H1 (cell line): Measurements from ENCODE around the gene SPSB1. TPM values are rescaled to one million over a fixed set of nuclear protein-coding genes. Genes with fewer than 3 reads are reported as not detected.

Source experiments
- CTCF ChIA-PET: fragments of 300-600 bp; sonication (Branson Sonifier 250); formaldehyde crosslinking; loops from one replicate; lab custom pipeline; 2021; ENCODE audit not compliant: partially characterized antibody; lab: Charles Lee
- POLR2A ChIA-PET: fragments of 300-600 bp; sonication (Branson Sonifier 250); formaldehyde crosslinking; loops from one replicate; lab custom pipeline; 2021; ENCODE audit warnings: inconsistent platforms; ENCODE audit not compliant: partially characterized antibody; lab: Charles Lee
- DNase-seq, 2 experiments: peaks; one replicate each; pipeline versions ENCODE4 v3.0.0 to v3.0.0-alpha.2; 2010 to 2022; ENCODE audit warnings: low spot score in 2 of 2, low read depth in 1 of 2, mixed read lengths in 1 of 2
- FAIRE-seq: peaks from 2 replicates; lab custom pipeline; 2011; peaks lifted over from hg19 to GRCh38; lab: Jason Lieb, UNC
- H2AFZ ChIP-seq: 2 replicates; pipeline ENCODE4 v1.8.1; 2012; ENCODE audit warnings: low read length, inconsistent platforms
- H2AK5ac ChIP-seq: 2 replicates; pipeline ENCODE4 v1.6.1; 2013; ENCODE audit warnings: low read depth, low read length
- H2BK120ac ChIP-seq: replicated peaks from 2 replicates; pipeline ENCODE3; 2013; ENCODE audit warnings: low read depth, low read length, inconsistent platforms
- H2BK12ac ChIP-seq: 2 replicates; pipeline ENCODE4 v1.6.1; 2013; ENCODE audit warnings: low read depth, low read length
- H2BK15ac ChIP-seq: 2 replicates; pipeline ENCODE4 v1.6.1; 2013; ENCODE audit warnings: low read length
- H2BK20ac ChIP-seq: 2 replicates; pipeline ENCODE4 v1.6.1; 2013; ENCODE audit warnings: low read length
- H2BK5ac ChIP-seq: 2 replicates; pipeline ENCODE4 v1.6.1; 2013; ENCODE audit warnings: low read depth, low read length
- H3K14ac ChIP-seq: 2 replicates; pipeline ENCODE4 v1.6.1; 2013; ENCODE audit warnings: inconsistent platforms; ENCODE audit not compliant: insufficient read length
- H3K18ac ChIP-seq: 2 replicates; pipeline ENCODE4 v1.6.1; 2013; ENCODE audit warnings: low read length; ENCODE audit errors: extremely low read depth
- H3K23ac ChIP-seq: 2 replicates; pipeline ENCODE4 v1.6.1; 2013; ENCODE audit warnings: inconsistent platforms; ENCODE audit not compliant: insufficient read length
- H3K23me2 ChIP-seq: 2 replicates; pipeline ENCODE4 v1.6.1; 2013; ENCODE audit warnings: low read depth, low read length
- H3K27ac ChIP-seq: 2 replicates; pipeline ENCODE4 v1.6.1; 2011; ENCODE audit warnings: low read depth, low read length, inconsistent platforms
- H3K27me3 ChIP-seq, 4 experiments: replicated peaks in 1 of 4; 1 replicate in 1 of 4; 2 replicates in 3 of 4; pipeline versions ENCODE4 v1.6.1 to v1.8.1; 2011 to 2013; ENCODE audit warnings: low read length in 3 of 4, mild to moderate bottlenecking in 3 of 4, inconsistent platforms in 2 of 4, mixed read lengths in 2 of 4, moderate library complexity in 1 of 4; ENCODE audit not compliant: control insufficient read depth in 3 of 4, insufficient read depth in 3 of 4; ENCODE audit errors: extremely low read depth in 1 of 4
- H3K36me3 ChIP-seq, 4 experiments: 2 replicates each; pipeline versions ENCODE4 v1.6.1 to v1.8.1; 2011 to 2013; ENCODE audit warnings: mild to moderate bottlenecking in 4 of 4, low read length in 3 of 4, moderate library complexity in 2 of 4, control low read depth in 1 of 4, inconsistent platforms in 1 of 4; ENCODE audit not compliant: insufficient read depth in 4 of 4, control insufficient read depth in 2 of 4
- H3K4ac ChIP-seq: replicated peaks from 2 replicates; pipeline ENCODE3; 2013; ENCODE audit warnings: low read length, low read depth, mixed read lengths, inconsistent platforms; ENCODE audit not compliant: insufficient read length
- H3K4me1 ChIP-seq, 4 experiments: replicated peaks in 1 of 4; 1 replicate in 1 of 4; 2 replicates in 3 of 4; pipeline versions ENCODE4 v1.6.1 to v1.8.1; 2011 to 2013; ENCODE audit warnings: low read length in 3 of 4, inconsistent platforms in 2 of 4, mixed read lengths in 1 of 4; ENCODE audit not compliant: insufficient read depth in 4 of 4, control insufficient read depth in 3 of 4
- H3K4me2 ChIP-seq, 2 experiments: 2 replicates each; pipeline versions ENCODE4 v1.6.1 to v1.8.1; 2011 to 2013; ENCODE audit warnings: low read depth in 2 of 2, low read length in 2 of 2, control low read depth in 1 of 2, inconsistent platforms in 1 of 2, mild to moderate bottlenecking in 1 of 2; ENCODE audit not compliant: insufficient read depth in 1 of 2
- H3K4me3 ChIP-seq, 4 experiments: fragments of 200-600, 300-600 bp in 1 of 4; sonication (generic), shearing (Covaris generic), sonication (Bioruptor Twin) in 1 of 4; 2 replicates each; pipeline versions ENCODE4 v1.5.1 to v1.8.1; 2011 to 2016; ENCODE audit warnings: low read length in 4 of 4, low read depth in 3 of 4, control low read depth in 2 of 4, inconsistent platforms in 2 of 4, mild to moderate bottlenecking in 2 of 4, mixed read lengths in 1 of 4, moderate library complexity in 1 of 4; ENCODE audit not compliant: insufficient read depth in 2 of 4; ENCODE audit errors: extremely low read depth in 1 of 4
- H3K56ac ChIP-seq: replicated peaks from 2 replicates; pipeline ENCODE3; 2013; ENCODE audit warnings: low read depth, mild to moderate bottlenecking, mixed read lengths, low read length, inconsistent platforms; ENCODE audit not compliant: insufficient read length
- H3K79me1 ChIP-seq: 2 replicates; pipeline ENCODE4 v1.6.1; 2013; ENCODE audit warnings: low read depth, low read length, control low read depth
- H3K79me2 ChIP-seq, 2 experiments: 2 replicates each; pipeline versions ENCODE4 v1.6.1 to v1.8.1; 2012 to 2013; ENCODE audit warnings: low read length in 2 of 2, mild to moderate bottlenecking in 2 of 2, inconsistent platforms in 1 of 2; ENCODE audit not compliant: insufficient read depth in 2 of 2, control insufficient read depth in 1 of 2
- H3K9ac ChIP-seq, 4 experiments: replicated peaks in 1 of 4; 1 replicate in 1 of 4; 2 replicates in 3 of 4; pipeline versions ENCODE4 v1.6.1 to v1.8.1; 2011 to 2013; ENCODE audit warnings: low read depth in 3 of 4, low read length in 3 of 4, control low read depth in 2 of 4, mild to moderate bottlenecking in 2 of 4, moderate library complexity in 2 of 4, inconsistent platforms in 1 of 4; ENCODE audit errors: extremely low read depth in 1 of 4
- H3K9me3 ChIP-seq, 2 experiments: 2 replicates each; pipeline versions ENCODE4 v1.6.1 to v1.8.1; 2012 to 2013; ENCODE audit warnings: mild to moderate bottlenecking in 2 of 2, moderate library complexity in 2 of 2, control low read depth in 1 of 2, inconsistent platforms in 1 of 2, low read depth in 1 of 2, low read length in 1 of 2, mixed read lengths in 1 of 2; ENCODE audit not compliant: insufficient read depth in 2 of 2
- H4K20me1 ChIP-seq, 2 experiments: replicated peaks in 1 of 2; 2 replicates each; pipeline versions ENCODE3 to v1.8.1; 2011 to 2013; ENCODE audit warnings: inconsistent platforms in 2 of 2, low read length in 2 of 2, mild to moderate bottlenecking in 1 of 2; ENCODE audit not compliant: insufficient read depth in 2 of 2, control insufficient read depth in 1 of 2
- H4K5ac ChIP-seq: 2 replicates; pipeline ENCODE4 v1.6.1; 2013; ENCODE audit warnings: low read length, low read depth, mixed read lengths, inconsistent platforms; ENCODE audit not compliant: insufficient read length
- H4K8ac ChIP-seq: 2 replicates; pipeline ENCODE4 v1.8.0; 2013; ENCODE audit warnings: mild to moderate bottlenecking, moderate library complexity, low read length, inconsistent platforms; ENCODE audit not compliant: insufficient read depth; ENCODE audit errors: extremely low read depth
- H4K91ac ChIP-seq: replicated peaks from 2 replicates; pipeline ENCODE3; 2013; ENCODE audit warnings: low read length, mixed read lengths, inconsistent platforms; ENCODE audit not compliant: insufficient read length
- BACH1 ChIP-seq: IDR thresholded peaks from 2 replicates; pipeline ENCODE4 v1.6.1; 2012; ENCODE audit warnings: low read length, improper control_type of control experiment
- HDAC2 ChIP-seq, 2 experiments: fragments of 300-600 bp in 1 of 2; sonication (generic) in 1 of 2; IDR thresholded peaks; 2 replicates each; pipeline ENCODE4 v1.6.1; 2011 to 2012; ENCODE audit warnings: low read depth in 2 of 2, low read length in 2 of 2, mild to moderate bottlenecking in 2 of 2, moderate library complexity in 2 of 2, borderline replicate concordance in 1 of 2, inconsistent platforms in 1 of 2
- JUN ChIP-seq: IDR thresholded peaks from 2 replicates; pipeline ENCODE4 v1.6.1; 2011; ENCODE audit warnings: low read depth, mild to moderate bottlenecking, improper control_type of control experiment, low read length
- JUND ChIP-seq: IDR thresholded peaks from 2 replicates; pipeline ENCODE4 v1.6.1; 2011; ENCODE audit warnings: mild to moderate bottlenecking, improper control_type of control experiment, low read length
- NANOG ChIP-seq: IDR thresholded peaks from 2 replicates; pipeline ENCODE4 v1.6.1; 2011; ENCODE audit warnings: low read length, low read depth, mild to moderate bottlenecking, inconsistent platforms; ENCODE audit not compliant: insufficient read depth, poor library complexity, severe bottlenecking
- NRF1 ChIP-seq: IDR thresholded peaks from 2 replicates; pipeline ENCODE4 v1.6.1; 2011; ENCODE audit warnings: mild to moderate bottlenecking, low read depth, low read length, improper control_type of control experiment
- POU5F1 ChIP-seq: IDR thresholded peaks from 2 replicates; pipeline ENCODE4 v1.6.1; 2011; ENCODE audit warnings: low read depth, mild to moderate bottlenecking, low read length, moderate library complexity
- RXRA ChIP-seq: IDR thresholded peaks from 2 replicates; pipeline ENCODE4 v1.6.1; 2011; ENCODE audit warnings: low read depth, mild to moderate bottlenecking, low read length, moderate library complexity; ENCODE audit not compliant: insufficient read depth
- SP1 ChIP-seq: IDR thresholded peaks from 2 replicates; pipeline ENCODE4 v1.6.1; 2011; ENCODE audit warnings: low read depth, low read length
- TAF1 ChIP-seq: IDR thresholded peaks from 2 replicates; pipeline ENCODE4 v1.6.1; 2011; ENCODE audit warnings: mild to moderate bottlenecking, low read depth, low read length
- TCF12 ChIP-seq: IDR thresholded peaks from 2 replicates; pipeline ENCODE4 v1.6.1; 2011; ENCODE audit warnings: low read depth, mild to moderate bottlenecking, low read length
- YY1 ChIP-seq: IDR thresholded peaks from 2 replicates; pipeline ENCODE4 v1.6.1; 2011; ENCODE audit warnings: low read depth, mild to moderate bottlenecking, low read length
- WGBS, 2 experiments: shearing (Covaris generic) in 1 of 2; methylation state at CpG; one replicate each; pipeline versions ENCODE4 v1.1.6 to v1.1.7; 2013 to 2015; ENCODE audit warnings: low lambda C conversion rate in 2 of 2, mixed read lengths in 2 of 2, inconsistent platforms in 1 of 2, low coverage in 1 of 2, missing lambda C conversion rate in 1 of 2; ENCODE audit not compliant: insufficient replicate concordance in 2 of 2, insufficient coverage in 1 of 2, insufficient read length in 1 of 2; ENCODE audit errors: extremely low coverage in 1 of 2, missing lambda C conversion rate in 1 of 2; 5-methylcytosine and 5-hydroxymethylcytosine counted together
- polyA plus RNA-seq, 7 experiments: library from polyadenylated mRNA; depleted of rRNA in 3 of 7; stranded (reverse) in 5 of 7; unstranded in 2 of 7; fragments of >200 nt in 5 of 7; fragments of 200-250 nt in 2 of 7; gene quantifications; 1 replicate in 5 of 7; 2 replicates in 1 of 7; 4 replicates in 1 of 7; pipeline versions ENCODE4 v1.2.1 to v1.2.3, GENCODE V29; 2011 to 2013; ENCODE audit warnings: missing spikeins in 2 of 7, mixed read lengths in 2 of 7
- total RNA-seq: library from RNA; stranded (reverse); fragmentation: NEBNext Ultra II Directional; extraction: Animal tissue kit (Norgen Biotek cat#: 25700); gene quantifications from 2 replicates; pipeline ENCODE4 v1.2.1, GENCODE V29; 2021

SPSB1 gene
- total and polyA plus RNA-seq, 2 of the 8 experiments (the other 6 are each of a cell fraction or from before 2014, with no cell fraction given) = 5.3 to 6.4 TPM

DNA sequence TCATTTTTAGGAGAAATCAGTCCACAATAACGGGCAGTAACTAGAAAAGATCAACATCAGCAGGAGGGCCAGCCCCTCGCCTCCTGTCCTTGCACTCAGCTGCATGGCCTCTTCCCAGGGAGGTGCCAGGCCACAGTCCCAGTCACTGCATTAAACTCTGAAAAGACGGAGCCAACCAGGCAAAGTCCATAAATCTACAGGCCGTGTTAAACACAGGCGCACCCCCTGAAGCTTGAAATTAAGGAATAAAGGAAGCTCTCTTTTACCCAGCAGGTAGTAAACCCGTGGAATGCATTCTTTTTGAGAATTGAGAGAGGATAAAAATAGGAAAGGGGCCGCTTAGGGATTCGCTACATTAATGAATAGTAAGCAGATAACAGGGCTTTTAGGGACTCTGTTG lies 39.7 kb upstream of the SPSB1 start:
- CTCF ChIA-PET = interaction anchor here (0.8 to 12.2 kb wide), 7 partner anchors 9 to 255 kb away, joined by 3 to 118 read pairs (median 5); partner anchors contain the start of gene H6PD
- DNase-seq = no peak
- FAIRE-seq = peak; percentile 60
- Histone ChIP-seq H2AFZ (no peak overlapping the region), H4K20me1 (peaks cover 0 to 1% of the 10 kb centered on the region in 2 experiments), H3K18ac (no peak overlapping the region), H3K9ac (no peak overlapping the region), H2BK15ac (no peak overlapping the region), H2BK20ac (no peak overlapping the region), H4K8ac (no peak overlapping the region), H3K27ac (no peak overlapping the region; the same call in 1 of the 2 replicates), H3K36me3 (no peaks in the 10 kb centered on the region), H3K79me1 (no peaks in the 10 kb centered on the region), H3K4me3 (peak overlapping the region in 1 of 4 experiments; percentile 33; a peak in 2 of 8 replicates), H2BK12ac (no peak overlapping the region), H3K56ac (no peak overlapping the region), H3K23ac (no peak overlapping the region), H4K5ac (no peak overlapping the region), H4K91ac (no peak overlapping the region), H3K4me1 (peaks cover 17 to 35% (median 30%) of the 10 kb centered on the region in 4 experiments), H2BK120ac (no peak overlapping the region), H2AK5ac (no peak overlapping the region), H3K23me2 (0 out of 2 replicates have a peak, but pooled peaks cover 2% of the 10 kb centered on the region), H3K27me3 (no peaks in the 10 kb centered on the region), H3K14ac (no peak overlapping the region), H2BK5ac (no peak overlapping the region), H3K4me2 (peak overlapping the region; percentile 46 to 55), H3K9me3 (no peaks in the 10 kb centered on the region), H3K4ac (no peak overlapping the region), H3K79me2 (no peaks in the 10 kb centered on the region; a peak in 1 of 4 replicates)
- POLR2A ChIA-PET = interaction anchor here (1.0 to 1.4 kb wide), 5 partner anchors 11 to 222 kb away, joined by 3 to 5 read pairs (median 3); no protein-coding TSS in a partner anchor
- 9% methylated on average over 8 of the region's 8 CpGs; no CpG with 5 or more reads in 1 of the 2 experiments for WGBS, 2 experiments
- no peak for TF ChIP-seq JUND
- 0 out of 2 replicates have a peak, but pooled peaks have one; percentile 38 for TF ChIP-seq YY1
- TF ChIP-seq RXRA = no peak
- TF ChIP-seq BACH1 = no peak
- TF ChIP-seq JUN = no peak
- peak; percentile 53 to 87; a peak in 2 of 4 replicates for TF ChIP-seq HDAC2 (IDR thresholded peaks at IDR 0.05; ENCODE audit: borderline replicate concordance in 1 of 2, low read depth in 2 of 2, low read length in 2 of 2)
- TF ChIP-seq NRF1 = no peak
- no peak for TF ChIP-seq TAF1
- 0 out of 2 replicates have a peak, but pooled peaks have one; percentile 10 for TF ChIP-seq POU5F1
- peak; percentile 68 for TF ChIP-seq SP1
- TF ChIP-seq NANOG = peak; percentile 93
- TF ChIP-seq TCF12 = no peak
